ENCODE data around the gene SLC12A1. TPM values are rescaled to one million over a fixed set of nuclear protein-coding genes. Genes with fewer than 3 reads are reported as not detected.

Gene SLC12A1
- total and polyA plus RNA-seq, 2 of the 8 experiments (the other 6 are each of a cell fraction or from before 2014, with no cell fraction given): 0.63 to 1.0 TPM

- no peak for TF ChIP-seq CTBP2 (IDR thresholded peaks at IDR 0.05; ENCODE audit: borderline replicate concordance, insufficient read depth, insufficient read length, low read length)
- TF ChIP-seq CHD7 (IDR thresholded peaks at IDR 0.05; ENCODE audit: insufficient replicate concordance, low read length): no peak
Observed at GRCh38 chr15:48334260-48334659, 128.2 kb downstream of the SLC12A1 start (continued).

Data from H1 (cell line).